HS-5 (cell line): ENCODE results near the gene PI4KB.
"Not testable (repeated sequence)": the region's sequence is repeated elsewhere in the genome, so short reads cannot be mapped to it uniquely, and the experiment has no call there.

Experiments used
- DNase-seq: peaks from one replicate; pipeline ENCODE4 v3.0.0-alpha.2; 2012; ENCODE audit warnings: low read depth

The PI4KB gene

GRCh38 chr1:151281225-151281968, 45.8 kb downstream of the PI4KB start:
- peak; percentile 94 for DNase-seq

- DNase-seq, result no peak
These were observed 50.0 kb downstream of the PI4KB start for GRCh38 chr1:151277249-151277648.

- DNase-seq, result not testable (repeated sequence)
These were observed 51.9 kb downstream of the PI4KB start for GRCh38 chr1:151275341-151275740.

DNA sequence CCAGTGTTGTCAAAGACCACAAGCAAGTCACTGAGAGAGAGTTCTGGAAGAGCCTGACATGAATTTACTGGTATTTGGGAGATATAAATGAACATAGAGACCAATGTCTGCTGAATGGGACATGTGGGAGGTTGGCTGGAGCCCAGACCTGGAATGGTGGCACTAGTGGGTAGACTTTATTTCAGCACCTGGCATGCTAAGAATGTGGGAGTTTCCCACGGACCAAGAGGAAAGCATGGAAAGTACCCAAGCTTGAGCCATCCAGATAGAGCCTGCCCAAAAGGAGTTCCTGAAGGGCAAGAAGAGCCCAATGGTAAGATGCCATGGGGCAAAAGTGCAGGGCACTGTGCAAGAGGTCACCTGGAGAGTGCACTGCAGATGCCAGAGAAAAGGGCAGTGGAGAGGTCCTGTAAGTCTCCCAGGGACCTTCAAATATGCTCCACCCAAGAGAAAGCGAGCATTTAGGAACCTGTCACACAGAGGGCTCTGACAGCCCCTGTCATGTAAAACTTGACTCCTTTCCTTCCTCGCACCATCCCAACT, 53.2 kb downstream of the PI4KB start:
- DNase-seq, result no peak

DNA sequence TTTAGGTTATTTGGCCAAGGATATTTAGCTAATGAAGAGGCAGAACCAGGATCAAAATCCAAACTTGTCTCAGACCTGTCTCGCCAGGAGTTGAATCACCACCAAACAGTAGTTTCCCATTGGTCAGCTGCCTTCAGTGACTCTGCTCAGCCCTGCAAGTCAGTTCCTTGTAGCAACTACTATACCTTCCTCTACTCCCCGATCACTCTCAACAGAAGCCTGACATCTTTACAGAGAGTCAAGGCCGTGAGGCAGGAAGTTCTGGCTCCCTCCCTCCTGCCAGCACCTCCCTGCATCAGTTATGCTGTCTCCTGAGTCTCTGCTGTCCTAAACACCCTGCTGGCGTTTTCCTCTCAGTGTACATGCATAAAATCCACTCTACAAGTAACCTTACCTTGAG, 59.5 kb downstream of the PI4KB start:
- DNase-seq, result no peak

DNA sequence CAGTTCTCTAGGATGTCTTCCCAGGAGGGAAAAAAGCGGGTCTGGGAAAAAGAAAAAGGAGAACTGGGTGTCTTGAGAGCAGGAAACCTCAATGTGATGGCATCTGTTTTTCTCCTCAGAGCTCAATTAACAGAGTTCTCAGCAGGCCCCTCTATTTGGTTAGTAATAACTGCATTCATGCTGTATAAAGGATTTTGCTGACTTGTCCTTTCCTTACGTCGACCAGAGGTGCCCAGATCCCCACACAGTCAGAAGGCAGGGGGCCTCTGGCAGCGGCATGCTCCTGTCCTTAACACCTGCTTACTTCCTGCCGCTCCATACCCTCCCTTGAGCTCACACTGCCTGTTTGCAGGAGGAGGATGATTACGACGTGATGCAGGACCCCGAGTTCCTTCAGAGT, 60.4 kb downstream of the PI4KB start:
- no peak for DNase-seq

GRCh38 chr1:151266315-151266714, 60.9 kb downstream of the PI4KB start:
- no peak for DNase-seq

- DNase-seq, result no peak
These were observed 61.6 kb downstream of the PI4KB start for GRCh38 chr1:151265446-151266236.

- DNase-seq, result no peak
These were observed 67.9 kb downstream of the PI4KB start for GRCh38 chr1:151259351-151259750.

GRCh38 chr1:151255381-151255780, 71.8 kb downstream of the PI4KB start:
- no peak for DNase-seq

GRCh38 chr1:151254217-151255213, 72.7 kb downstream of the PI4KB start, which contains the start of gene PSMD4:
TSS of gene PSMD4 (plus strand) at chr1:151254734. CDS start at chr1:151254783, 49 bp downstream.
- peak; percentile 88 for DNase-seq

GRCh38 chr1:151251656-151252470, 75.4 kb downstream of the PI4KB start:
- peak; percentile 58 for DNase-seq

DNA sequence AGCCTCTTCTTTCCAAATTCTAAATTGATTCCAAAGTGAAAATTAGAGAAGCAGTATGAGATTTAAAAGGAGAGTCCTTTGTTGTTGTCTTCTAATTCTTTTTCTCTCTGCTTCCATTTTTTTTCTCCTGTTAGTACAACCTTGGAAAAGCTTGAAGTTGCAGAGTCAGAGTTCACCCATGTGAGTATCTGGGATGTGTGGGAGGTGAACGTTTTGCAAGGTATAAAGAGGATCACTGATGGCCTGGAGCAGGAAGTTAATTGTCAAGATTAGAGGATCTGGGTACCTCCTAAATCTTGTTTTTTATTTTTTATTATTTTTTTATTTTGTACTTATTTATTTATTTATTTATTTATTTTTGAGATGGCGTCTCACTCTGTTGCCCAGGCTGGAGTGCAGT, 80.4 kb downstream of the PI4KB start:
- DNase-seq, result no peak

- no peak for DNase-seq
These were observed 83.5 kb downstream of the PI4KB start for GRCh38 chr1:151243683-151244216.

GRCh38 chr1:151242442-151242841, 84.8 kb downstream of the PI4KB start:
- no peak for DNase-seq
